NCI-H1436 treated with DMSO at 0.1 percent for 48 hours (cell line): ENCODE measurements around the gene NPC1.

Experiments
- DNase-seq: peaks from one replicate; lab custom pipeline; 2025; lab: John Stamatoyannopoulos, UW

The NPC1 gene

DNA sequence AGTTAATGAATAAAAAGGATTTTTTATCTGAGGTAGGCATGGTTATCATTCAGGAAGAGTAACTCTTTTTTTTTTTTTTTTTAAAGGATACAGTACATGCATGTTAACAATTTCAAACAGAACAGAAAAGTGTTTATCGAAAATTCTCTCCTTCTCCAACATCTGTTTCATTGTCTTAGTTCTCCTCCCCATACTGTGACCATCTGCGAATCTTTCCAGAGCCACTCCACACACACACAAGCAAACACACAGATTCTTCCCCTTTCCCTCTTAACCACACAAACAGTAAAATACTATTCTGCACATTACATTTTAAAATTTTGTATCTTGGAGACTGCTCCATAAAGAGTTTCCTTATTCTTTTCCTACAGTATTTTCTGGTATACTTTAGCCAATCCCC is 38.0 kb downstream of the NPC1 start:
- DNase-seq = no peak

- no peak for DNase-seq
Measured at GRCh38 chr18:23547846-23548245, 38.5 kb downstream of the NPC1 start.

GRCh38 chr18:23547306-23547705 is 39.0 kb downstream of the NPC1 start:
- DNase-seq = no peak

DNA sequence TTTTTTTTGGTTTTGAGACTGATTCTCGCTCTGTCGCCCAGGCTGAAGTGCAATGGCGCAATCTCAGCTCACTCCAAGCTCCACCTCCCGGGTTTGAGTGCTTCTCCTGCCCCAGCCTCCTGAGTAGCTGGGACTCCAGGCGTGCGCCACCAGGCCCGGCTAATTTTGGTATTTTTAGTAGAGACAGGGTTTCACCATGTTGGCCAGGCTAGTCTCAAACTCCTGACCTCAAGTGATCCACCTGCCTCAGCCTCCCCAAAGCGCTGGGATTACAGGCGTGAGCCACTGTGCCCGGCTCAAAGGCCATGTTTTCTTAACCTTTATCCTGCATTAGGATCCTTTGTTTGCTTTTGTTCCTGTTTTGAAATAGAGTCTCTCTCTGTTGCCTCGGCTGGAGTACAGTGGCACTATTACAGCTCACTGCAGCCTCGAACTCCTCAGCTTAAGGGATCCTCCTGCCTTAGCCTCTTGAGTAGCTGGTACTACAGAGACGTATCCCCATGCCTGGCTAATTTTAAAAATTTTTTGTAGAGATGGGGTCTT is 41.0 kb downstream of the NPC1 start:
- no peak for DNase-seq

DNA sequence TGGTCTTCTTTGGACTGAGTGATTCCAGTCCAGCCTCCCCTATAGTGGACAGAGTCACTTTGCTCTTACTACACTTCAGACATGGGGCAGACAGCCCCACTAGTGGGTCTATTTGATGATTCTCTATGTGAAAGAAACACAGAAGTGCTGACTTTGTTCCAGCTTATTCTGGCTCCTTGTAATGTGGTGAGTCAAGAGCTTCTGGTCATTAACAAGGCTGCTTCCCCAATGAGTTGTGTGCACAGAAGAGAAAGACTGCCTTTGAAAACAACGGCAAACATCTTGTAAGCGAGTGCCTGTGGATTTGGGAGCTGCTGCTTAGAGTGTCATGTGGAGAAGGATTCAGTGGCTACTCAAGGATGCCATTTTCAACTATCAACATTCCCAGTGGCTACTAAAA is 43.8 kb downstream of the NPC1 start:
- no peak for DNase-seq

- no peak for DNase-seq
Measured at GRCh38 chr18:23541349-23542093, 44.8 kb downstream of the NPC1 start.

GRCh38 chr18:23540867-23541266 is 45.4 kb downstream of the NPC1 start:
- no peak for DNase-seq

- DNase-seq = no peak
Measured at GRCh38 chr18:23539911-23540525, 46.3 kb downstream of the NPC1 start.

DNA sequence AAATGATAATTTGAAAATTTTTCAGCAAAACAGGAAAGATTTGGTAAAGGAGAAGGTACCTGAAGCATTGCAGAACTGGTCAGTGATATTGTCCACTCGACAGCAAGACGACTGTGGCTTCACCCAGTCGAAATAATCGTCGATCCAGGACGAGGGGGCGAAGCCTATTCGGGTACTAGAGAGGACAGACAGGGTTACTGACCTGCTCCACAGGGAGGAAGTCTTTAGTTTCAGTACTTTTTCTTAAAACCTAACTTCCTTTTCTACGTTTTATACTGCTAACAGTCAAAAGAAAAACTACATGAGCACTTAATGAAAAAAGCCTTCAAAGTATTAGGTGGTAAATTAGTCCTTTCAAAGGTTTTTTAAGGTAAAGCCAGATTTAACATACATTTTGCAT is 47.0 kb downstream of the NPC1 start:
- no peak for DNase-seq

DNA sequence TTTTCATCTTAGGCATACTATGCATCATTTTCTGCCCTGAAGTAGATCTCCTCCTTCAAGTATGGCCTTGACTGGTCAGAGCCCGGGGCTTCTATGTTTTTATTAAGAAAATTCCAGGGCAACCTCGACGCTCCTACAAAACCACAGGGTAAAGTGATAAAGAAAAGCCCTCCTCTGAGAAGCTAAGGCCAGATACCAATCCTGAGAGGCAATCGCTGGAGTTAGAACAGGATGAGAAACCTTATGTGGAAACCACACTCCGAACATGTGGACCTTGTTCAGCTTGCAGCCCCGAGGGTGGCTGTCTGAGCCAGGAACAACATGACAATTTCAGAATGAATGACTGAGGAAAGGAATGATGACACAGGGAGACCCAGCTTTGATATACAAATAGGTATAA is 47.4 kb downstream of the NPC1 start:
- DNase-seq = no peak

DNA sequence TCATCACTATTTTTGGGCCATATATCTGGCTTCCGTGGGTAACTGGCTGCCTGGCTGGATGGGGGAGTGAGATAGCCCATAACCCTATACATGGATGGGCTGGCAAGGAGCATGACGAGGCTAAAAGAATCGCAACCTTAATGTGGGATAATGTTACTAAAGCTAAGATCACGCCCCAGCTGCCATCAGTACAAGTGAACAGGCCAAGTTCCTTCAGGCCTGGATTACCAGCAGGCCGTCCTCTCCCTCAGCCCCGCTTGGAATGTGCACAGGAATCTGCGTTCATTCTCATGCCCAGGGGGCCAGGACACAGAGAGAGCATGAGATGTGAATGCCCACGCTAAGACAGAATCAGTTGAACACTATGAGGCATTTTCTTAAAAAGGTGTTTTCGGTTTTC is 48.3 kb downstream of the NPC1 start:
- no peak for DNase-seq

DNA sequence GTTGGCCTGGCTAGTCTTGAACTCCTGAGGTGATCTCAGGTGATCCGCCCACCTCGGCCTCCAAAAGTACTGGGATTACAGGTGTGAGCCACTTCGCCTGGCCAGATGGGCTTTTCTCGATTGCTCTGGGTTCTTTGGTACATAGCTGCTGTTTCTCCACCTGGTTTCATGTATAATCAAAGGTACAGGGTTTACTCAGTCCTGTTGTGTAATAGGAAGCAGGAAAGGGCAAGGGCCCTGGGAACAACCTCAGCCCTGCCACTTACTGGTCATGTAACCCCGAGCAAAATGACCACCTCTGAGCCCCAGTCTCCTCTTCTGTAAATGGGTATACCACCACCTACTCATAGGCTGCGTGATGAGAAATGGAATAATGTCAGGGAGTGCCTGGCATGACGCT is 49.0 kb downstream of the NPC1 start:
- DNase-seq = no peak

DNA sequence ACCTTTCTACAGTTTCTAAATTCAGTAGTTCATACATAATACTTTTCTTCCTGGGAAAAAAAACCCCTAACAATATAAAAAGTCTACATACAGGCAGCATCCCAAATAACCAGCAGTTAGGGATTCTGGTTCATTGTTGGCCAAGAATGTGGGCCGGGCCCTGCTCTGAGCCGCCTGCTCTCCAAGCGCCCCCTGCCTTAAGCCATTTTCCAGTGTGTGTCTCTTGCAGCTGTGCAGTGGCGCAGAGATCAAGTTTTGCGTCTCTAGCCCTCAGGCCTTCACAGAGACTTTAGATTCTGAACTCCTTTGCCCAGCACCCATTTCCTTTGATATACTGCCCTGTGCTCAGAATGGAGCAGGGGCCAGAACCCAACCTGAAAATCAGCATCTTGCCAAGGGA is 50.1 kb downstream of the NPC1 start:
- DNase-seq = no peak

- no peak for DNase-seq
Measured at GRCh38 chr18:23534276-23534675, 52.0 kb downstream of the NPC1 start.

DNA sequence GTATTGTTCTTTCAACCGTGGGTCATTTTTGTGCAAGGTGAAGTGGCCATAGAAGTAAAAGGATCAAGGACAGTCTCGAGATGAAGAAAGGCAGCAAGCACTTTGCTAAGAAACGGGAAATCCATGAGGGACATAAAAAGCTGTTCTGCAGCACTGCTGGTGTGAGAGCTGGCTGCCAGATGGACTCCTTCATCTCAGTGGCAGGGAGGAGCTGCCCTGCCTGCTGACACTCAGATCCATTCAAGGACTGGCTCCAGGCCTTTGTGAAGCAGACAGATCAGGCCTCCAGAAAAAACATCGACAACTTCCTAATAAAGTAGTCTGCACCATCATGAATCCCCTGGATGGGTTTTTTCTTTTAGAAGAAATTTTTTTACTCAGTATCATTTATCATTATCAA is 53.5 kb downstream of the NPC1 start:
- no peak for DNase-seq

DNA sequence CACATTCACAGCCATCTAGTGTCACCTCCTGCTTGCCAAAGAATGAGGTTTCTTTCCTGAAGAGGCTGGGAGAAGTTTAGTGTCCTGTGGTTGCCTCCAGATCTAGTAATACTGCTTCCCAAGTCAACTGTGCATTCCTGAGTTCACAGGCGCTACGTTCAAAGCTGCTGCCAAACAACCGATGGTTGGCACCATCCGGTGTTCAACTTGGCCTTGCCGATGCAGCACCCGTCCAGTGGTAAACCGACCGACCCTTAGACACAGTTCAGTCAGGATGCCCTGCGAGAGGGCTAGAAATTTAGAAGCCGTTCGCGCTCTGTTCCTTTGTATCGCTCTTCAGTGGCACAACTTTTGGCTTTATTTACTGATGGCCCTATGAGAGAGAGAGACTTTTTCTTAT is 54.4 kb downstream of the NPC1 start:
- no peak for DNase-seq

DNA sequence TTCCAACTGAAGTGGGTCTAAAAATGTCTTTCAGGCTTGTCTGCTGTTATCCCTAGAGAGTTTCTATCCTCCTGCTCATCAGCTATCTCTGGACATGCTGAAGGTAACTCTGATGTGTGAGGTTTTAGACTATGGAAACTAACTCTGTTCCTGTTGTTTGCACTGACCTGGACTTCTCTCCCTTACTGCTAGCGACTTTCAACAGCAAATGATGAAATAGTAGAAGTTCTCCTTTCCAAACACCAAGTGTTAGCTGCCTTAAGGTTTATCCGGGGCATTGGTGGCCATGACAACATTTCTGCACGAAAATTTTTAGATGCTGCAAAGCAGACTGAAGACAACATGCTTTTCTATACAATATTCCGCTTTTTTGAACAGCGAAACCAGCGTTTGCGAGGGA is 56.1 kb downstream of the NPC1 start:
- DNase-seq = no peak

DNA sequence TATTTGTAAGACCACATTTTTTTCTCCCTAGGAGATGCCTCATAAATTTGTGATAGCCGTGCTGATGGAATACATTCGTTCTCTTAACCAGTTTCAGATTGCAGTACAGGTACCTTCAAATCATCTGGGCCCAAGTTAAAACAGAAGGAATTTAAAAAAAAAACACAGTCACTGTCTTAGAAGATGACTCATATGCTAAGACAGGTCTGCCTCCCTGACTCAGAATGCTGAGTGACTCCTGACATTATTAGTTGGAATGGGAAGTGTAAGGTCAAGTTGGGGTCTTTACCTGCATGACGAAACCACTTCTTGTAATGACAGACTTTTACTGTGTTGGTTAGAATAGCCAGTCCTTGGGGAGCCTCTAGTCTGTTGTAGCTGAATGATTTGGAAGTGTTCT is 56.7 kb downstream of the NPC1 start:
- DNase-seq = no peak

DNA sequence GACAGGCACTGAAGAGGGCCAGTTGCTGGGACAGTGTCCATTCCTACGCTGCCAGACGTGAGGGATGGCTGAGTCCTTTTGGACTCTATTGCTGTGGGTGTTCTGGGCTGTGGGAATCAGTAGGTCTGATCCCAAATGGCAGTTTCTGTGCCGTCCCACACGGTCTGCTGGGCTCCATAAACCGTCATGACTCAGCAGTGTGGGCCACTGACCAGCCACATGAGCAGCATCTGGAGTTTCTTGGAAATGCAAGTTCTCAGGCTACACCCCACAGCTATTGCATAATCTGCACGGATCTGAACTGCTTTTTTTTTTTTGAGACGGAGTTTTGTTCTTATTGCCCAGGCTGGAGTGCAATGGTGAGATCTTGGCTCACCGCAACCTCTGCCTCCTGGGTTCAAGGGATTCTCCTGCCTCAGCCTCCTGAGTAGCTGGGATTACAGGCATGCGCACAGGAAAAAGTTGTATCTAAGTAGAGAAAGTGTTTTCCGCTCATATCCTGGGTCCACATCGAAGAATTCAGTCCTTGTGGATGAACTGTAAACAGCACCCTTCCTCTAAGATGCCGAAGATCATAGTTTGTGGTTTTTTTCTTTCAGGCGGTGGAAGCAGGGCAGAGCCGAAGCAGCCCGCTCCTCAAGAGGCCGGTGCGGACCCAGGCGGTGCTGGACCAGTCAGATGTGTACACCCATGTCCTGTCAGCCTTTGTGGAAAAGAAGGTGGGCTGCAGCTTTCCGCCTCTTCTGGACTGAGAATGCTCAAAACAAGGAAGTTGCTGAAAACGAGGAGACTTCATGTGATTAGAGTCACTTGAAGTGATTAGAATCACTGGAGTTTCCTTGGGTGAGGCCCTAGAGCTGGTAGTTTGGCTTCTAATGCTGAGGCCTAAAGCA is 57.5 kb downstream of the NPC1 start:
- DNase-seq = no peak

DNA sequence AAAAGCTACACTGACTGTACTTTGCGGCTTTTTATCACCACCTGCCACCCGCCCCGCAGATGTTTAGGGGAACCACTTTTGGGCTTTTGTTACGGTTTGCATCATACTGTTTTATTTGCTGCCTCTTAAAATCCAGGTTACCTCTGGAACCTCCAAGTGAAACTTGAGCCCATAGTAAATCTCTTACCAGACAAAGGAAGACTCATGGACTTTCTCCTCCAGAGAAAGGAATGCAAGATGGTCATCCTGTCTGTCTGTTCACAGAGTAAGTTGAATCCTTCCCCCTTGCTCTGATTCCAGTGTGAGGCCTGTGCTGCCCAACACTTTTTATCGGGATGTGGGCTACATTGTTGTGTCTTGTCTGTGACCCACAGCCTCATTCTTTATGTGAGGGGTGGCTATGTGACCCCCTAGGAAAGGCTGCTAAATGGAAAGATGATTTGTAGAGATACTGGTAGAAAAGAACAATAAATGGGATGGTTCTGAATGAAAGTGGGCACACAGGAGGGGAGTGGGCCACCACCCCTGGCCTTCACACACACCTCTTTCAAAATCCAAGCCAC is 59.7 kb downstream of the NPC1 start:
- DNase-seq = no peak

- DNase-seq = no peak
Measured at GRCh38 chr18:23524213-23524707, 62.0 kb downstream of the NPC1 start.
